Endodermal cell (in vitro differentiated cells): ENCODE results near the gene VSTM4. TPM values are rescaled to one million over a fixed set of nuclear protein-coding genes. Genes with fewer than 3 reads are reported as not detected.

Experiments used
- DNase-seq: peaks from one replicate; pipeline ENCODE4 v3.0.0-alpha.2; 2017
- H3K27ac ChIP-seq: 2 replicates; pipeline ENCODE4 v1.5.1; 2013; ENCODE audit warnings: mild to moderate bottlenecking, low read depth, low read length, moderate library complexity
- H3K27me3 ChIP-seq: 2 replicates; pipeline ENCODE4 v1.6.1; 2013; ENCODE audit warnings: mild to moderate bottlenecking, low read length, moderate library complexity; ENCODE audit not compliant: insufficient read depth, control insufficient read depth, poor library complexity, severe bottlenecking
- H3K36me3 ChIP-seq: 2 replicates; pipeline ENCODE4 v1.7.0; 2013; ENCODE audit warnings: mild to moderate bottlenecking, low read length, moderate library complexity; ENCODE audit not compliant: control insufficient read depth, insufficient read depth
- H3K4me1 ChIP-seq: one replicate; pipeline ENCODE4 v1.7.0; 2013; ENCODE audit warnings: low read length; ENCODE audit not compliant: control insufficient read depth, insufficient read depth
- H3K4me3 ChIP-seq: 2 replicates; pipeline ENCODE4 v1.5.1; 2013; ENCODE audit warnings: mild to moderate bottlenecking, low read length, moderate library complexity
- H3K9ac ChIP-seq: 2 replicates; pipeline ENCODE4 v1.6.1; 2013; ENCODE audit warnings: mild to moderate bottlenecking, low read length, moderate library complexity; ENCODE audit not compliant: poor library complexity, severe bottlenecking; ENCODE audit errors: extremely low read depth
- H3K9me3 ChIP-seq: 2 replicates; pipeline ENCODE4 v1.6.1; 2013; ENCODE audit warnings: mild to moderate bottlenecking, low read length, moderate library complexity; ENCODE audit not compliant: control insufficient read depth
- H3K27ac Mint-ChIP-seq: 2 replicates; pipeline ENCODE4 v1.8.0; 2020; ENCODE audit warnings: mixed read lengths
- H3K27me3 Mint-ChIP-seq: 2 replicates; pipeline ENCODE4 v1.8.0; 2021; ENCODE audit warnings: mild to moderate bottlenecking, mixed read lengths; ENCODE audit not compliant: insufficient read depth
- H3K36me3 Mint-ChIP-seq: 2 replicates; pipeline ENCODE4 v1.8.0; 2020; ENCODE audit warnings: low read depth, mixed read lengths
- H3K4me1 Mint-ChIP-seq: 2 replicates; pipeline ENCODE4 v1.8.0; 2020; ENCODE audit warnings: mixed read lengths
- H3K4me3 Mint-ChIP-seq: 2 replicates; pipeline ENCODE4 v1.8.0; 2020; ENCODE audit warnings: mild to moderate bottlenecking, moderate library complexity, mixed read lengths
- H3K9me3 Mint-ChIP-seq: 2 replicates; pipeline ENCODE4 v1.8.0; 2020; ENCODE audit warnings: mild to moderate bottlenecking, mixed read lengths
- CTCF ChIP-seq: fragments of 200-600 bp; sonication (generic); conservative IDR thresholded peaks from 2 replicates; pipeline ENCODE4 v1.5.0; 2021; ENCODE audit warnings: antibody characterized with exemption, mild to moderate bottlenecking
- WGBS, 2 experiments: methylation state at CpG; one replicate each; pipeline versions ENCODE4 v1.1.5 to v1.1.7; 2013; ENCODE audit warnings: missing lambda C conversion rate in 2 of 2, mixed read lengths in 1 of 2; ENCODE audit not compliant: insufficient coverage in 1 of 2, insufficient read length in 1 of 2; 5-methylcytosine and 5-hydroxymethylcytosine counted together
- total RNA-seq, 2 donors: library from RNA; stranded (reverse); fragmentation: NEBNext Ultra II Directional in 1 of 2; extraction: Animal tissue kit (Norgen Biotek cat#: 25700) in 1 of 2; gene quantifications; 2 replicates in 1 of 2; 3 replicates in 1 of 2; pipeline ENCODE4 v1.2.1, GENCODE V29; 2021

The VSTM4 gene
- total RNA-seq, 2 donors from 2014 or later, result 0.51 to 0.77 TPM

- Mint-ChIP-seq H3K36me3 (no peaks in the 10 kb centered on the region), H3K27ac (no peak overlapping the region), H3K9me3 (peaks cover 7% of the 10 kb centered on the region), H3K4me1 (peaks cover 22% of the 10 kb centered on the region), H3K4me3 (no peak overlapping the region), H3K27me3 (peaks cover 2% of the 10 kb centered on the region)
- Histone ChIP-seq H3K4me1 (no peaks in the 10 kb centered on the region), H3K9me3 (no peaks in the 10 kb centered on the region), H3K4me3 (no peak overlapping the region), H3K9ac (no peak overlapping the region), H3K36me3 (no peaks in the 10 kb centered on the region), H3K27me3 (no peaks in the 10 kb centered on the region), H3K27ac (no peak overlapping the region)
- TF ChIP-seq CTCF, result no peak
- peak; percentile 76 for DNase-seq
Measured at GRCh38 chr10:49143249-49143648, 27.9 kb upstream of the VSTM4 start.

DNA sequence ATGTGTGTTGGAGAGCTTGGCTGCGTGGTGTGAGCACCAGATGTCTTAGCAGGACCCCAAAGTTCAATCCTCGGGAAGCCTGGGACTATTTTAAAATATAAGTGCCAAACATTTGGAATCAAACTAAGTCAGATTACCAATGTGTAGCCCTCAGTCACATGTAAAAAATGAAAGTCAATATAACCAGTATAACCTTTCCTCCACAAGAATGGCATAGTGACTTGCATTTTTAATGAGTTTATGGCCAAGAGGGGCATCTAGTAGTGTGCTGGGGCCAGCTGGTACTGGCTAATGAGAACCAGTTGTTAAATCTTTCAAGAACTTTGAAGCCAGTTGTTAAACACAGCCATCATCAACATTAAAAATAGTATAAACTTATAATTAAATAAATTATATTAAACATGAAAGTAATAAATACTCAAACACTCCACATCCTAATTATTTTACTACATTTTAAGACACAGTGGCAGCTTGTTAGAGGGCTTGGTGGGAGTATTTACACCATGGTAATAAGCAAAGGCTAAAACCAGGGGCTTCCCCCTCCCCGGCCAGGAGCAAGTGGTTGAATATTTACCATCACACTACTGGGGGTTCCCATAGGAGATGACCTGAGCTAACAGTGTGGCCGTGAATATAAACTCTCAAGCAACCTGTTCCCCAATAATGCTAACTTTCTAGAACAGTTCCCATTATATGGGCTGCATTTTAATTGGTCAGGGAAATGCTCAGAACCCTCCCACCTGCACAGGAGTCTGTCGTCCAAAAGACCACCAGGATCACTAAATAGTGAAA, 26.4 kb upstream of the VSTM4 start:
- TF ChIP-seq CTCF, result no peak
- H3K4me3 ChIP-seq, result no peak overlapping the region
- WGBS, 2 experiments, result 70 to 94% methylated on average over 2 to 5 of the region's 5 CpGs
- Mint-ChIP-seq H3K27ac (no peak overlapping the region), H3K4me3 (no peak overlapping the region), H3K9me3 (no peaks in the 10 kb centered on the region), H3K4me1 (peaks cover 22% of the 10 kb centered on the region), H3K27me3 (peaks cover 7% of the 10 kb centered on the region), H3K36me3 (no peaks in the 10 kb centered on the region)
- no peak for DNase-seq
- no peaks in the 10 kb centered on the region for H3K9me3 ChIP-seq
- H3K27ac ChIP-seq, result no peak overlapping the region
- no peak overlapping the region for H3K9ac ChIP-seq
- no peaks in the 10 kb centered on the region for H3K36me3 ChIP-seq
- no peaks in the 10 kb centered on the region for H3K27me3 ChIP-seq
- no peaks in the 10 kb centered on the region for H3K4me1 ChIP-seq

- Histone ChIP-seq H3K4me1 (no peaks in the 10 kb centered on the region), H3K27me3 (no peaks in the 10 kb centered on the region), H3K27ac (no peak overlapping the region), H3K36me3 (no peaks in the 10 kb centered on the region), H3K9me3 (no peaks in the 10 kb centered on the region), H3K4me3 (no peak overlapping the region), H3K9ac (no peak overlapping the region)
- Mint-ChIP-seq H3K4me1 (peaks cover 24% of the 10 kb centered on the region), H3K4me3 (no peak overlapping the region), H3K27me3 (peaks cover 7% of the 10 kb centered on the region), H3K9me3 (peaks cover 2% of the 10 kb centered on the region), H3K27ac (no peak overlapping the region), H3K36me3 (no peaks in the 10 kb centered on the region)
- no peak for DNase-seq
- no peak for TF ChIP-seq CTCF
- 94% methylated on average over 2 to 5 of the region's 5 CpGs for WGBS, 2 experiments
Measured at GRCh38 chr10:49140304-49141177, 25.2 kb upstream of the VSTM4 start.
